Measurements from ENCODE around the gene MGST3. TPM values are rescaled to one million over a fixed set of nuclear protein-coding genes. Genes with fewer than 3 reads are reported as not detected.
A peak's percentile ranks its signal among the peaks of the same experiment; 100 is the strongest.

Gene MGST3
- total and polyA plus RNA-seq, 2 experiments from 2014 or later: 84.5 to 262 TPM

GRCh38 chr1:165616054-165616612 is 14.9 kb upstream of the MGST3 start:
- H2AFZ ChIP-seq: peak overlapping the region; percentile 60; the same call in 1 of the 2 replicates
- H3K79me2 ChIP-seq (replicated peaks; ENCODE audit: insufficient read depth): no peaks in the 10 kb centered on the region
- Mint-ChIP-seq H3K36me3 (ENCODE audit: low read depth) (no peaks in the 10 kb centered on the region; the same call in 1 of the 3 replicates), H3K4me3 (no peak overlapping the region), H3K4me1 (peaks cover 25% of the 10 kb centered on the region), H3K27me3 (ENCODE audit: insufficient read depth, low read depth, poor library complexity) (peaks cover 2% of the 10 kb centered on the region), H3K27ac (no peak overlapping the region), H3K9me3 (peaks cover 13% of the 10 kb centered on the region; the same call in 2 of the 3 replicates)
- no peak overlapping the region; the same call in 1 of the 2 replicates for H3K27ac ChIP-seq (ENCODE audit: low read depth)
- no peaks in the 10 kb centered on the region for H3K9me2 ChIP-seq (ENCODE audit: insufficient read depth)
- no peaks in the 10 kb centered on the region for H4K20me1 ChIP-seq (replicated peaks; ENCODE audit: insufficient read depth)
- no peak for TF ChIP-seq JUNB (IDR thresholded peaks at IDR 0.05; ENCODE audit: unreplicated experiment)
- no peak for TF ChIP-seq ETS1 (IDR thresholded peaks at IDR 0.05)
- TF ChIP-seq CREB1 (CRISPR knock-in tag; IDR thresholded peaks at IDR 0.05; ENCODE audit: low read depth): no peak
- TF ChIP-seq NANOG (IDR thresholded peaks at IDR 0.05; ENCODE audit: borderline replicate concordance): no peak
- TF ChIP-seq ZNF462 (CRISPR knock-in tag; IDR thresholded peaks at IDR 0.05): no peak
- TF ChIP-seq REST (IDR thresholded peaks at IDR 0.05; ENCODE audit: unreplicated experiment): no peak
- no peak for TF ChIP-seq EZH2 (IDR thresholded peaks at IDR 0.05; ENCODE audit: low read depth, unreplicated experiment)
- TF ChIP-seq POLR2AphosphoS5 (IDR thresholded peaks at IDR 0.05; ENCODE audit: low read depth): no peak
- TF ChIP-seq ZNF331 (CRISPR knock-in tag; IDR thresholded peaks at IDR 0.05; ENCODE audit: low read depth): no peak
- TF ChIP-seq STAT1 (IDR thresholded peaks at IDR 0.05; ENCODE audit: unreplicated experiment): no peak
- TF ChIP-seq CTCF (conservative IDR thresholded peaks at IDR 0.05; ENCODE audit: low read depth in 2 of 2): no peak
- TF ChIP-seq EZH2phosphoT487 (IDR thresholded peaks at IDR 0.05; ENCODE audit: unreplicated experiment): no peak
- TF ChIP-seq ZNF114 (CRISPR knock-in tag; IDR thresholded peaks at IDR 0.05): no peak
- no peaks in the 10 kb centered on the region for H3F3A ChIP-seq (replicated peaks; ENCODE audit: low read depth)
- H3K27me3 ChIP-seq (ENCODE audit: insufficient read depth): no peaks in the 10 kb centered on the region
- H3K36me3 ChIP-seq (ENCODE audit: insufficient read depth): no peaks in the 10 kb centered on the region
- ATAC-seq (peak; percentile 71), DNase-seq (ENCODE audit: low spot score) (no peak)
- H3K4me1 ChIP-seq (ENCODE audit: insufficient read depth): peaks cover 21% of the 10 kb centered on the region
- H3K4me3 ChIP-seq: no peak overlapping the region
- H3K4me2 ChIP-seq: peak overlapping the region; percentile 45; the same call in 1 of the 2 replicates
